ENCODE data around the gene RARB.

The RARB gene

DNA sequence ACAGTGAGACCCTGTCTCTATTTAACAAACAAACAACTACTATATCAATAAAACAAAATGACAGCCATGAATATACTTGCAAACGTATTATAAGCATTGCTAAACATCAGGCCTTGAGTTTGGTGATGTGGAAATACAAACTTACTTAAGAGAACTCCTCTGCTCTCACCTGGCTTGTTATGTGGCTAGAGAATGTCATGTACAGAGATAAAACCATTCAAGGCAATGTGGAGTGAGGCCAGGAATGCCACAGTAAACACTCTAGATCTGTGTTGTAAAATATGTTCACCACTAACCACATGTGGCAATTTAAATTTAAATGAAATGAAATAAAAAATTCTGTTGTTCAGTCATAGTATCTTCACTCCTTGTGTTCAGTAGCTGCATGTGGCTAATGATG is 22.7 kb upstream of the RARB start:
- no peaks in the 10 kb centered on the region for H3K4me1 ChIP-seq (ENCODE audit: insufficient read depth, low read length)
- no peaks in the 10 kb centered on the region for H3K9me3 ChIP-seq (ENCODE audit: control insufficient read depth, insufficient read depth, low read length)
- no peaks in the 10 kb centered on the region for H3K36me3 ChIP-seq (ENCODE audit: insufficient read depth, low read length)

DNA sequence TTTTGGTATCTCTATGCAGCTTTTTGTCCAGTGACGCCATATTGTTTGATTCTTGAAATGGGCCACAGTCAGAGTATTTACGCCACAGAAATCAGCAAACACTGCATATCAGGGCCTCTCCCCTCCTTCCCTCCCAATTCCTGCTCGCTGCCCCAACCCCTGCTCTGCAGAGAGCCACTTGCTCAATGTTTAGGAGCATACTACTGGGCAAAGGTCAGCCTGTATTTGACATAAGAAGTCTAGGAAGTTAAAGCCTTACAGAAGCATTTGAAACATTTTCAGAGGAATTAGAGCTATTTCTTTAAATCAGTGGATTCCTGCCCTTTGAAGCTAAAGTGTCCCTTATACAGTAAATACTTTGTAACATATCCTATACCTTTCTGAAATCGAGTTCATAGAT is 17.4 kb upstream of the RARB start:
- Histone ChIP-seq H3K4me1 (ENCODE audit: insufficient read depth, low read length) (no peaks in the 10 kb centered on the region), H3K36me3 (ENCODE audit: insufficient read depth, low read length) (no peaks in the 10 kb centered on the region), H3K9ac (ENCODE audit: low read depth, low read length) (no peak overlapping the region), H3K9me3 (ENCODE audit: control insufficient read depth, insufficient read depth, low read length) (no peaks in the 10 kb centered on the region; the same call in 1 of the 2 replicates)

More for the DNA sequence above, 22.7 kb upstream of the RARB start:
- H3K9ac ChIP-seq (ENCODE audit: low read depth, low read length) = no peak overlapping the region

DNA sequence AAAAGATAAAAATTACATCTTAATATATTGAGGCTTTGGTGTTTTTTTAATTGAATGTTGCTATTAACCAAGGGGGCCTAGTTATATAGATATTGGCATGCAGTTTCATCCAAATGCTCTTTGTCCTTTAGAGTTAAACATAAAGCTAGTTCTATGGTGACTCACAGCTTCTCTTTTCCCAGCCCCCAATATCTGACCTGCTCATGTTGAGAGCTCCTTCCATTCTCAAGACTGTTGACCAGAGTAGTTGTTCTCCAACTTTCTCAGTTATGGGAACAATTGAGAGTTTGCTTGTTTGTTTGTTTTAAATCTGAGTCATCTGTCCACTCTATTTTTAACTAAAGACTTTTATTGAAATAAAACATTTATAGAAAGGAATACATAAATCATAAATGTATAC is 15.8 kb upstream of the RARB start:
- Histone ChIP-seq H3K4me1 (ENCODE audit: insufficient read depth, low read length) (no peaks in the 10 kb centered on the region), H3K36me3 (ENCODE audit: insufficient read depth, low read length) (no peaks in the 10 kb centered on the region), H3K9me3 (ENCODE audit: control insufficient read depth, insufficient read depth, low read length) (peaks cover 6% of the 10 kb centered on the region; the same call in 1 of the 2 replicates), H3K9ac (ENCODE audit: low read depth, low read length) (no peak overlapping the region)

DNA sequence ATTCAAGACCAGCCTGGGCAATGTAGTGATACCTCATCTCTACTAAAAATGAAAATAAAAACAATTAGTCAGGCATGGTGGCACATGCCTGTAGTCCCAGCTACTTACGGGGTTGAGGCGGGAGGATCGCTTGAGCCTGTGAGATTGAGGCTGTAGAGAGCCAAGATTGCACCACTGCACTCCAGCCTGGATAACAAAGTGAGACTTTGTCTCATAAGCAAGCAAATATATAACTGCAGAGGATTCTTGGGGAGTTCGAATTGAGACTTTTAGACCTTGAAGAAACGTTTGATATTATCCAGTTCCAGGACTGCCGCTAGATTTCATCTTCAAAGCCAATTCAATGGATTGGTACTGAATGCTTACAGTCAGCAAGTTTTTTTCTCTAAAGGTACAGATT is 11.9 kb upstream of the RARB start:
- H3K9me3 ChIP-seq (ENCODE audit: control insufficient read depth, insufficient read depth, low read length) = peaks cover 12% of the 10 kb centered on the region; the same call in 1 of the 2 replicates
- no peaks in the 10 kb centered on the region for H3K36me3 ChIP-seq (ENCODE audit: insufficient read depth, low read length)
- H3K4me1 ChIP-seq (ENCODE audit: insufficient read depth, low read length) = peaks cover 17% of the 10 kb centered on the region
- no peak overlapping the region for H3K9ac ChIP-seq (ENCODE audit: low read depth, low read length)

DNA sequence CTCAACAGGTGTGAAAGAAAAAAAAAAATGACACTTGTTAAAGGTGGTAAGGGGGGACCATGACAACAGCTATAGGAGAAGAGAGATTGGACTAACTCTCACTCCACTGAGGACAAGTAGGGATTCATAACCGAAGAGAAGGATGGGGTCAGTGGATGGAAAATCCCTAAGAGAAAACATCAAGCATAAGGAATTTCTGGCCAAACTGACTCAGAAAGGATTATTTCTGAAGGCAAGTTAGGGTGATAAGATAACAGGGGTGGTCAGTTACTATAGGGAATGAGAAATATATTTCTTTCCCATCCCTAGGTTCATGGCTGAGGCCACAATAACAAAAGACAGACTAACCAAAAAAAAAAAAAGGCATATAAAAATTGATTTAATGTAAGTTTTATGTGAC is 9.5 kb upstream of the RARB start:
- Histone ChIP-seq H3K36me3 (ENCODE audit: insufficient read depth, low read length) (no peaks in the 10 kb centered on the region), H3K9me3 (ENCODE audit: control insufficient read depth, insufficient read depth, low read length) (peaks cover 12% of the 10 kb centered on the region; the same call in 1 of the 2 replicates), H3K4me1 (ENCODE audit: insufficient read depth, low read length) (peaks cover 20% of the 10 kb centered on the region), H3K9ac (ENCODE audit: low read depth, low read length) (no peak overlapping the region)

DNA sequence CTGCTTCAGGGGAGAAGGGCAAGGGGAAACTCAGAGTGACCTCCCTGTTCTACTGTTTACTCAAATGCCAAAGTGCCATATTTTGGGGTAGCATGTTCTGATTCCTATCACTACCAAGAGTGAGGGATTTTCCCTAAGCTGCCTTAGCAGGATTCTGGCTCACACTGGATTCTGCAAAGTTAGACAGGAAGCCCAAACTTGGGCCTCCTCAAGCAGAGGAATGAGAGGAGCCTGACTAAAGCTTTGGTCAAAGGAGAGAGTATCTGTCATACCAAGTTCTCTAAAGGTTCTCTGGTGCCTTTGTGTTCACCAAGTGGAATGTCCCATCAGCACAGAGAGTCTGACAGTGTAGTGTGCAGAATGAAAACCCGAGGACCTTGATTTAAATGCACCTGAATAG is 8.8 kb upstream of the RARB start:
- H3K36me3 ChIP-seq (ENCODE audit: insufficient read depth, low read length) = no peaks in the 10 kb centered on the region

DNA sequence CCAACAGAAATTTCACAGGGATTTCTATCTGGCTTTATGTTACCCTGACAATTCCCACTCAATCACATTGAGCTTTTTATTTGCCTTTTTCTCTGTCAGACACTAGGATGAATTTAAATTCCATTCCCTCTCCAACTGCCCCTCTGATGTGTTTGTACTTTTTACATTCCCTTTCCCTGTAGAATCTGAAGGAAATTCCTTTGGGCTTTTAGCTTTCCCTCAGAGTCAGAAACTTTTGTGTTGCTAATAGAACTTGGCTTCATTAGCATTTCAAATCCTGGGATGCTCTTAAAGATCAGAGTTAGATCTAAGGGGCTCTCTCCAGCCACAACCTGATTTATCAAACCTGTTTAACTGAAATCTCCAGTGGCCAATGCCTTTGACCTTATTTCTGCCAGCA is 7.9 kb upstream of the RARB start:
- Histone ChIP-seq H3K9me3 (ENCODE audit: control insufficient read depth, insufficient read depth, low read length) (peaks cover 12% of the 10 kb centered on the region; the same call in 1 of the 2 replicates), H3K9ac (ENCODE audit: low read depth, low read length) (no peak overlapping the region; the same call in 1 of the 2 replicates), H3K4me1 (ENCODE audit: insufficient read depth, low read length) (peaks cover 32% of the 10 kb centered on the region), H3K36me3 (ENCODE audit: insufficient read depth, low read length) (no peaks in the 10 kb centered on the region)

More for the DNA sequence above, 8.8 kb upstream of the RARB start:
- no peak overlapping the region for H3K9ac ChIP-seq (ENCODE audit: low read depth, low read length)
- peaks cover 12% of the 10 kb centered on the region; the same call in 1 of the 2 replicates for H3K9me3 ChIP-seq (ENCODE audit: control insufficient read depth, insufficient read depth, low read length)
- peaks cover 26% of the 10 kb centered on the region for H3K4me1 ChIP-seq (ENCODE audit: insufficient read depth, low read length)

DNA sequence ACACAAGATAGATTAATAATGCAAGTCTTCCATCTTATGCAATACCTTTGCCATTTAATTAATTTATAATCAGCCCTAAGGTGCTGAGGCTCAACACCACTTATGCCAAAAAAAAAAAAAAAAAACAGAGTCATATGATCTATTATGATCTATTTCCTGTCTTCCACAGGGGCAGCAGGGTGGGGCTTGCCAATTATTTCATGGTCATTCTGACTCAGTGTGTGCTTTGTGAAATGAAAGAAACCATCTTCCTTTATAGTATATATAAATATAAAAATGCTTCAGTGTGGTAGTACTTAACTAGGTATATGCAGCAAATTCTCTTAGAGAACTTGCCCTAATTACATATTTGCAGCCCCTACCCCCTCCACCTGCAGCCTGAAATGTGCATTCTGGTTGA is 7.2 kb upstream of the RARB start:
- peaks cover 36% of the 10 kb centered on the region for H3K4me1 ChIP-seq (ENCODE audit: insufficient read depth, low read length)
- H3K9ac ChIP-seq (ENCODE audit: low read depth, low read length) = no peak overlapping the region
- H3K36me3 ChIP-seq (ENCODE audit: insufficient read depth, low read length) = no peaks in the 10 kb centered on the region
- peaks cover 12% of the 10 kb centered on the region; the same call in 1 of the 2 replicates for H3K9me3 ChIP-seq (ENCODE audit: control insufficient read depth, insufficient read depth, low read length)

DNA sequence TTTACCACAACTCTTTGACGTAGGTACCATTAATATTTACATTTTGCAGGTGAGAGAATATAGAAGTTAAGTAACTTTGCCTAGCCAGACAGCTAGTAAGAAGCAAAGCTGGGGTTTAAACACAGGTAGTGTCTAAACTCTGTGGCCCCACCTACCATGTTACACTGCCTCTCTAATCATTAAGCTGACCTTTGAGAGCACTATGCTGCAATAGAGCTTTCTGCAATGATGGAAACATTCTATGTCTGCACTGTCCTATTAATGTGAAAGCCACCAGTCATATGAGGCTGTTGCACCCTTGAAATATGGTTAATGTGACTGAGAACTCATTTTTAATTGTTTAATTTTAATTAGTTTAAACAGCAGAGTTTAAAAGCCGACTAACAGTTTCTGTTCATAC is 6.3 kb upstream of the RARB start:
- H3K9ac ChIP-seq (ENCODE audit: low read depth, low read length) = no peak overlapping the region
- H3K9me3 ChIP-seq (ENCODE audit: control insufficient read depth, insufficient read depth, low read length) = peaks cover 9% of the 10 kb centered on the region; the same call in 1 of the 2 replicates
- H3K36me3 ChIP-seq (ENCODE audit: insufficient read depth, low read length) = no peaks in the 10 kb centered on the region
- H3K4me1 ChIP-seq (ENCODE audit: insufficient read depth, low read length) = peaks cover 40% of the 10 kb centered on the region

DNA sequence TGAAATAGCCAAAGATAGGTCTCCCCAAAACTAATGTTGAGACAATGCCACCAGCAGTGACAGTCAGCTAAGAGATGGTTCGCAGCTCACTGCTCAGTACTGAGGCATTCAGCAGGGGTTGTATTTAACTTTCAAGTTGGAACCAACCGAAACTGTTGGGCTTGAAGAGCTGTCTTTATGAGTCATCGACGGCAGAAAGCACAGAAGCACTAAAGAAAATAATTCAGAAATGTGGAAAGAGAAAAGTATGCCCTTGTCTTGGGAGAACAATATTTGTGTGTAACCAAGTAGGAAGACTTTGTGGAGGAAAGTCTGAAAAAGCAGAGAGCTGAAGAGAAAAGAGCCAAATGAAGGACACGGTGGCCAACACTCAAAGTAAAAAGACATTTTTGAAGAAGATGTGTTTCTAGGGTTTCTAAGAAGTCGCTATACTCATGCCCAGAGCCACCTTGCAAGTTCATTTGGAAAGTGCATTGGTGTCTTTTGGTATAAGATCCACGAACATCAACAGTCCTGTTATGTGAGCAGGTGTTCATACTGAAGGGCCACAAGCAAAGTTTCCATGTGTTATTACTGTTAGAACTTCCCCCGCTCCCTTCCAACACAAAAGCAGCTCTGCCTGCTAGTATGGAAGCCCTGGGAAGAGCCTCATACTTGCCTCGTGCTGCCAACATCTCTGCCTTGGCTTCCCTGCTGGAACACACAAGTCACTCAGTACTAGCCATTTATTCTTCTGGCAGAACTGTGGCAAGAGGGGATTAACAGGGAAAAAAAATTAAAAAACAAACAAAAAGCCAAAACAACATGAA is 4.1 kb upstream of the RARB start:
- H3K9me3 ChIP-seq (ENCODE audit: control insufficient read depth, insufficient read depth, low read length) = no peaks in the 10 kb centered on the region
- H3K4me1 ChIP-seq (ENCODE audit: insufficient read depth, low read length) = peaks cover 39% of the 10 kb centered on the region
- H3K36me3 ChIP-seq (ENCODE audit: insufficient read depth, low read length) = no peaks in the 10 kb centered on the region
- H3K9ac ChIP-seq (ENCODE audit: low read depth, low read length) = no peak overlapping the region

DNA sequence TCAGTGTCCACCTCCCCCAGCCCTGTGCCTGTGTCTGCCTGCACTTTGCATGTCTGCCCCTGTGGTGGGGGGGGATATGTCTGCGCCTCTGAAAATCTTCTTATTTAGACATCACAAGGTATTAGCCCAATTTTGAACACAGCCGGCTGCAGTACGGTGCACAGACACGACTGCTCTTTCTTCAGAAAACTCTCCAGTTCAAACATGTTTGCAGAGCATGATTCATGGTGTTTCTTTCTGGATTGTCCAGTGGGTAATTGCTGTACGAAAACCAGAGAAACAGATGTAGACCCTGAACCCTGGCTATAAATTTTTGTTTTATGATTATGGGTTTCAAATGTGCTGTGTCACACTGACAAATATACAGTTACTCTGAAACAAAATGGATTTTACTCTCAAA is 3.4 kb upstream of the RARB start:
- Histone ChIP-seq H3K4me1 (ENCODE audit: insufficient read depth, low read length) (peaks cover 36% of the 10 kb centered on the region), H3K36me3 (ENCODE audit: insufficient read depth, low read length) (no peaks in the 10 kb centered on the region), H3K9me3 (ENCODE audit: control insufficient read depth, insufficient read depth, low read length) (no peaks in the 10 kb centered on the region)

DNA sequence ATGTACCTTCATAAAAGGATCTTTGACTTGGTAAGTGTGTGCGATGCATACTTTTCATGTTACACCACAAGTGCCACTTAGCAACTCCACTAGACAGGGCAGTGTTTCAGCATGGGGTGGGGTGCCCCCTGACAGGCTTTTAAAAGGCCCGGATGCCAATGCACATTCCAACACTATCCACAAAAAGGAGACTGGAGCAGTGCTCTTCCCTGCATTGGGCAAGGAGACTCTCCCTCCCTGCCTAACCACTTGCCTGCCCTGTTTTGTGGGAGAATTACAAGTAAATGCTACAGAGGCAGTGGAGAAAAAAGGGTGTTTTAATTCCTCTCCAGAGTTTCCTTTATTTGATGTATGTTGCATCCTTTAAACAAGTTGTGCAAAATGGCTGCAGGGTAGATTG is 1.7 kb upstream of the RARB start:
- no peaks in the 10 kb centered on the region for H3K9me3 ChIP-seq (ENCODE audit: control insufficient read depth, insufficient read depth, low read length)
- H3K36me3 ChIP-seq (ENCODE audit: insufficient read depth, low read length) = no peaks in the 10 kb centered on the region
- H3K4me1 ChIP-seq (ENCODE audit: insufficient read depth, low read length) = peaks cover 38% of the 10 kb centered on the region
- no peak overlapping the region for H3K9ac ChIP-seq (ENCODE audit: low read depth, low read length)

More for the DNA sequence above, 3.4 kb upstream of the RARB start:
- H3K9ac ChIP-seq (ENCODE audit: low read depth, low read length) = no peak overlapping the region

DNA sequence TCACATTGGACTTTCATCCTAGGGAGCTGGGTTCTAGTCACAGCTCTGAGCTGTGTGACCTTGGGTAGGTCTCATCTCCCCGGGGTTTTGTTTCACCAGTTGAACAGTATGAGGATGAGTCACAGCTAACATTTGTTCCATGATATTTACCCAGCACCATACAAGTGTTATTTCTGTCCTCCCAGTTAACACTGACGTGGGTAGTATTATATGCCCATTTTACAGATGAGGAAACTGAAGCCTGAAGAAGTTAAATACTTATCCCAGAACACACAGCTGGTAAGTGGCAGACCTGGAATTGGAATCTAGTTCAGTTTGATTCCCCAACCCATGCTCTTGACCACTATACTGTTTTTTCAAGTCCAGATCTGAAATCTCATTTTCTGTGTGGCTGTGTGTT is 908 bp upstream of the RARB start:
- peak overlapping the region; percentile 58; the same call in 1 of the 2 replicates for H3K9ac ChIP-seq (ENCODE audit: low read depth, low read length)
- peaks cover 43% of the 10 kb centered on the region for H3K4me1 ChIP-seq (ENCODE audit: insufficient read depth, low read length)
- no peaks in the 10 kb centered on the region for H3K36me3 ChIP-seq (ENCODE audit: insufficient read depth, low read length)
- H3K9me3 ChIP-seq (ENCODE audit: control insufficient read depth, insufficient read depth, low read length) = no peaks in the 10 kb centered on the region

DNA sequence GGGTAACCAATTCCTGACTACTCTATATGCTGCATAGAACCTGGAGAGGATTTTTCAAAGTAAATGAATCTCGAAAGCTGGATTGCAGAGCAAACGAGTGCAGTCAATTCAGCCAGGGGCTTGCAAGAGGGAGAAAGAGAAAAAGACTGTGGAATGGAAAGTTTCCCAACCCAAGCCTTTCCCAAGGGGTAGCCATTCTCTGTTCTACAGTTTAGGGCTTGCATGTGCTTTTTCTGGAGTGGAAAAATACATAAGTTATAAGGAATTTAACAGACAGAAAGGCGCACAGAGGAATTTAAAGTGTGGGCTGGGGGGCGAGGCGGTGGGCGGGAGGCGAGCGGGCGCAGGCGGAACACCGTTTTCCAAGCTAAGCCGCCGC is 511 bp upstream of the RARB start:
- Histone ChIP-seq H3K9me3 (ENCODE audit: control insufficient read depth, insufficient read depth, low read length) (no peaks in the 10 kb centered on the region), H3K9ac (ENCODE audit: low read depth, low read length) (peak overlapping the region; percentile 58; the same call in 1 of the 2 replicates), H3K4me1 (ENCODE audit: insufficient read depth, low read length) (peaks cover 44% of the 10 kb centered on the region), H3K36me3 (ENCODE audit: insufficient read depth, low read length) (no peaks in the 10 kb centered on the region)

DNA sequence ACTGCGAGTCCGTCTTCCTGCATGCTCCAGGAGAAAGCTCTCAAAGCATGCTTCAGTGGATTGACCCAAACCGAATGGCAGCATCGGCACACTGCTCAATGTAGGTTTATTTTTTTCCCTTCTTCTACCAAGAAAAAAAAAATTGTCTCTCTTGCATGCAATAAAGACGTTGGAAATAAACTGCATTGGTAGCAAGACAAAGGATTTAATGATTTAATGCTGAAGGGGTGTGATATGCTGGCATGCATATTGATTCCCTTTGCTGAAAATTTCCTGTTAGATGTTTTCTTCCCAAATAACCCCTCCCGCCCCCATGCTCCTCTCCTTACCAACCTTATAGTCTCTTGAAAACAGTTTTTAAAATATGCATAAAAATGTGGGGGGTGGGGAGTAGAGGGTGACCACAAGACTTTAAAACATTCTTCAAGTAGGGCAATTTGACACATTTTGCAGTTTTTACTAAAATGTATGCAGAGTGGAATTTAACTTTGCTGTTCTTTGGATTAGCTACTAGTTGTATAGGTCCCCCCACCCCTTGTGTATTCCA is 799 bp downstream of the RARB start:
- Histone ChIP-seq H3K9ac (ENCODE audit: low read depth, low read length) (peak overlapping the region; percentile 58; the same call in 1 of the 2 replicates), H3K4me1 (ENCODE audit: insufficient read depth, low read length) (peaks cover 44% of the 10 kb centered on the region), H3K36me3 (ENCODE audit: insufficient read depth, low read length) (no peaks in the 10 kb centered on the region), H3K9me3 (ENCODE audit: control insufficient read depth, insufficient read depth, low read length) (no peaks in the 10 kb centered on the region)
